HG02884 (cell line): ENCODE results near the gene L1CAM.

Experiments
- ATAC-seq: cut with Tn5 transposase; IDR thresholded peaks from one replicate; pipeline ENCODE4 v1.9.1; 2021; ENCODE audit warnings: mild to moderate bottlenecking, moderate library complexity; ENCODE audit not compliant: unreplicated experiment

L1CAM gene

GRCh38 chrX:153924149-153924861 is 38.3 kb upstream of the L1CAM start:
- no peak for ATAC-seq

GRCh38 chrX:153922932-153923857 is 37.2 kb upstream of the L1CAM start:
- no peak for ATAC-seq

- no peak for ATAC-seq
Measured at GRCh38 chrX:153921511-153922446, 35.8 kb upstream of the L1CAM start.

- ATAC-seq: no peak
Measured at GRCh38 chrX:153921070-153921469, 35.1 kb upstream of the L1CAM start.

- no peak for ATAC-seq
Measured at GRCh38 chrX:153920546-153920945, 34.6 kb upstream of the L1CAM start.

- ATAC-seq: no peak
Measured at GRCh38 chrX:153919281-153919680, 33.3 kb upstream of the L1CAM start.

GRCh38 chrX:153917869-153918268 is 31.9 kb upstream of the L1CAM start:
- ATAC-seq: no peak

- ATAC-seq: no peak
Measured at GRCh38 chrX:153913701-153914100, 27.7 kb upstream of the L1CAM start.

GRCh38 chrX:153913211-153913610 is 27.2 kb upstream of the L1CAM start:
- ATAC-seq: no peak

- ATAC-seq: no peak
Measured at GRCh38 chrX:153911798-153912197, 25.8 kb upstream of the L1CAM start.

GRCh38 chrX:153910446-153910845 is 24.5 kb upstream of the L1CAM start:
- no peak for ATAC-seq

GRCh38 chrX:153909980-153910360 is 24.0 kb upstream of the L1CAM start:
- ATAC-seq: no peak

GRCh38 chrX:153909024-153909979 is 23.3 kb upstream of the L1CAM start:
- no peak for ATAC-seq

- no peak for ATAC-seq
Measured at GRCh38 chrX:153908219-153908860, 22.4 kb upstream of the L1CAM start.

- no peak for ATAC-seq
Measured at GRCh38 chrX:153907456-153907855, 21.5 kb upstream of the L1CAM start.

GRCh38 chrX:153906126-153906917 is 20.3 kb upstream of the L1CAM start:
- no peak for ATAC-seq

- no peak for ATAC-seq
Measured at GRCh38 chrX:153905481-153906095, 19.6 kb upstream of the L1CAM start.
